Endothelial cell of umbilical vein (primary cell): ENCODE measurements around the gene STK10. TPM values are rescaled to one million over a fixed set of nuclear protein-coding genes. Genes with fewer than 3 reads are reported as not detected.

ENCODE experiments used
- BruUV-seq: library from RNA; stranded (reverse); fragments of 400-500 nt; replicated peaks from 2 replicates; lab custom pipeline; 2021; lab: Mats Ljungman, UMichigan
- CTCF ChIA-PET: fragments of 300-600, 350-600 bp; sonication (Branson Sonifier 250); formaldehyde crosslinking; loops from one replicate; lab custom pipeline; 2021; ENCODE audit warnings: antibody characterized with exemption, inconsistent platforms; lab: Charles Lee
- POLR2A ChIA-PET: fragments of 300-600, 350-600 bp; sonication (Branson Sonifier 250); formaldehyde crosslinking; loops from one replicate; lab custom pipeline; 2021; ENCODE audit warnings: antibody characterized with exemption, inconsistent platforms; lab: Charles Lee
- DNase-seq: peaks from one replicate; pipeline ENCODE4 v3.0.0-alpha.2; 2011; ENCODE audit warnings: low read depth, low spot score
- FAIRE-seq: peaks from 2 replicates; lab custom pipeline; 2011; peaks lifted over from hg19 to GRCh38; lab: Jason Lieb, UNC
- H2AFZ ChIP-seq: 2 replicates; pipeline ENCODE4 v1.6.0; 2012; ENCODE audit warnings: low read depth, low read length, control low read depth, inconsistent platforms
- H3K27ac ChIP-seq: 2 replicates; pipeline ENCODE4 v1.5.1; 2011; ENCODE audit warnings: low read depth, mild to moderate bottlenecking, control low read depth, low read length, moderate library complexity; ENCODE audit not compliant: insufficient read depth
- H3K27me3 ChIP-seq, 2 experiments: 2 replicates each; pipeline versions ENCODE4 v1.6.0 to v1.6.1; 2011; ENCODE audit warnings: low read length in 2 of 2, mixed read lengths in 1 of 2; ENCODE audit not compliant: control insufficient read depth in 2 of 2, insufficient read depth in 2 of 2
- H3K36me3 ChIP-seq, 2 experiments: 2 replicates in 1 of 2; 3 replicates in 1 of 2; pipeline ENCODE4 v1.5.1; 2011; ENCODE audit warnings: low read length in 2 of 2, mild to moderate bottlenecking in 1 of 2, moderate library complexity in 1 of 2; ENCODE audit not compliant: control insufficient read depth in 2 of 2, insufficient read depth in 2 of 2; ENCODE audit errors: extremely low read depth in 1 of 2
- H3K4me1 ChIP-seq: 3 replicates; pipeline ENCODE4 v1.5.1; 2011; ENCODE audit warnings: mild to moderate bottlenecking, low read length; ENCODE audit not compliant: control insufficient read depth, insufficient read depth; ENCODE audit errors: extremely low read depth
- H3K4me2 ChIP-seq: 2 replicates; pipeline ENCODE4 v1.6.1; 2011; ENCODE audit warnings: low read length, control low read depth, mixed read lengths; ENCODE audit not compliant: insufficient read depth
- H3K4me3 ChIP-seq, 3 experiments: fragments of 200-600 bp in 1 of 3; sonication (generic), shearing (Covaris generic) in 1 of 3; replicated peaks in 1 of 3; 2 replicates each; pipeline ENCODE4 v1.5.1; 2011 to 2016; ENCODE audit warnings: control low read depth in 3 of 3, low read length in 3 of 3, mild to moderate bottlenecking in 2 of 3, inconsistent platforms in 1 of 3, low read depth in 1 of 3, moderate library complexity in 1 of 3; ENCODE audit not compliant: insufficient read depth in 1 of 3
- H3K79me2 ChIP-seq: 2 replicates; pipeline ENCODE4 v1.6.0; 2012; ENCODE audit warnings: low read length, inconsistent platforms; ENCODE audit not compliant: control insufficient read depth, insufficient read depth
- H3K9ac ChIP-seq: replicated peaks from 2 replicates; pipeline ENCODE3; 2011; ENCODE audit warnings: low read length, control low read depth; ENCODE audit not compliant: insufficient read depth; ENCODE audit errors: extremely low read depth
- H3K9me1 ChIP-seq: replicated peaks from 3 replicates; pipeline ENCODE4 v1.6.0; 2011; ENCODE audit warnings: mild to moderate bottlenecking, low read length; ENCODE audit not compliant: control insufficient read depth, insufficient read depth; ENCODE audit errors: extremely low read depth
- H3K9me3 ChIP-seq: replicated peaks from 2 replicates; pipeline ENCODE4 v1.5.1; 2012; ENCODE audit warnings: low read length, inconsistent platforms; ENCODE audit not compliant: control insufficient read depth, insufficient read depth
- H4K20me1 ChIP-seq: replicated peaks from 2 replicates; pipeline ENCODE3; 2011; ENCODE audit warnings: mild to moderate bottlenecking, low read length; ENCODE audit not compliant: control insufficient read depth, insufficient read depth; ENCODE audit errors: extremely low read depth
- EZH2 ChIP-seq: IDR thresholded peaks from 2 replicates; pipeline ENCODE4 v1.6.1; 2012; ENCODE audit warnings: borderline replicate concordance, low read depth, mild to moderate bottlenecking, moderate library complexity, low read length, inconsistent platforms; ENCODE audit not compliant: severe bottlenecking
- FOS ChIP-seq: IDR thresholded peaks from 2 replicates; pipeline ENCODE4 v1.6.1; 2011; ENCODE audit warnings: mild to moderate bottlenecking, low read length, moderate library complexity, borderline replicate concordance; ENCODE audit not compliant: insufficient read depth
- GATA2 ChIP-seq: IDR thresholded peaks from 2 replicates; pipeline ENCODE4 v1.7.0; 2011; ENCODE audit warnings: low read depth, mild to moderate bottlenecking, moderate library complexity, mixed read lengths, low read length; ENCODE audit not compliant: insufficient read length, insufficient read depth
- JUN ChIP-seq: IDR thresholded peaks from 2 replicates; pipeline ENCODE4 v1.6.1; 2011; ENCODE audit warnings: borderline replicate concordance, low read depth; ENCODE audit not compliant: insufficient read length, insufficient read depth
- POLR2AphosphoS5 ChIP-seq: IDR thresholded peaks from 2 replicates; pipeline ENCODE4 v1.6.1; 2012; ENCODE audit warnings: low read depth, mild to moderate bottlenecking, control low read depth, low read length, moderate library complexity; ENCODE audit not compliant: insufficient read depth
- dilution Hi-C: fragments of 300-500 bp; cut with MboI; formaldehyde crosslinking; loops from one replicate; pipeline ENCODE4 v1.15.0; 2019; ENCODE audit warnings: low sequenced_read_pairs; ENCODE audit not compliant: extremely low pct_ligation_motif_present
- intact Hi-C: fragments of 100-400 bp; cut with micrococcal nuclease; formaldehyde crosslinking; loops from one replicate; pipeline ENCODE4 v1.10.0; 2022
- polyA plus RNA-seq, 4 experiments: library from polyadenylated mRNA; depleted of rRNA in 3 of 4; stranded (reverse) in 3 of 4; unstranded in 1 of 4; fragments of >200 nt; gene quantifications; 2 replicates each; pipeline versions ENCODE4 v1.2.1 to v1.2.3, GENCODE V29; 2011 to 2012; ENCODE audit warnings: missing spikeins in 1 of 4
- total RNA-seq: library from RNA; stranded (reverse); gene quantifications from 2 replicates; pipeline ENCODE4 v1.2.3, GENCODE V29; 2021

The STK10 gene
- total and polyA plus RNA-seq, 2 donors (not counting 3 experiments of a cell fraction or from before 2014, with no cell fraction given), result 16.9 to 47.2 TPM

GRCh38 chr5:172178991-172179989 lies 8.7 kb downstream of the STK10 start:
- POLR2A ChIA-PET, result interaction anchor here (0.6 kb wide), 2 partner anchors 23 kb away, joined by 3 to 6 read pairs; no protein-coding TSS in a partner anchor
- BruUV-seq, result TSS peak; percentile 26
- peak overlapping the region; percentile 75 for H3K4me2 ChIP-seq
- H3K36me3 ChIP-seq, result no peaks in the 10 kb centered on the region
- H3K79me2 ChIP-seq, result peaks cover 7% of the 10 kb centered on the region
- CTCF ChIA-PET, result interaction anchor here (1.0 to 1.9 kb wide), 7 partner anchors 9 to 72 kb away, joined by 3 to 9 read pairs (median 6); partner anchors contain the start of gene STK10
- TF ChIP-seq EZH2 (no peak), GATA2 (no peak), POLR2AphosphoS5 (peak; percentile 77), JUN (peak; percentile 56), FOS (peak; percentile 74)
- H3K4me3 ChIP-seq, result peak overlapping the region in 1 of 3 experiments; percentile 48
- peak overlapping the region; percentile 33 for H3K9ac ChIP-seq
- H2AFZ ChIP-seq, result peak overlapping the region; percentile 61
- peak overlapping the region; percentile 59 for H3K27ac ChIP-seq
- H3K9me1 ChIP-seq, result no peaks in the 10 kb centered on the region
- H3K9me3 ChIP-seq, result no peaks in the 10 kb centered on the region
- DNase-seq (peak; percentile 75), FAIRE-seq (peak; percentile 95)
- dilution Hi-C loops, result no loop called here
- intact Hi-C loops, result loop anchor here (1.0 kb wide), 1 partner anchor 23 kb away; no protein-coding TSS in a partner anchor
- H3K4me1 ChIP-seq, result peaks cover 24% of the 10 kb centered on the region
- no peaks in the 10 kb centered on the region for H3K27me3 ChIP-seq
- no peaks in the 10 kb centered on the region for H4K20me1 ChIP-seq
